ENCODE results near the gene DLEU7.

Gene DLEU7

DNA sequence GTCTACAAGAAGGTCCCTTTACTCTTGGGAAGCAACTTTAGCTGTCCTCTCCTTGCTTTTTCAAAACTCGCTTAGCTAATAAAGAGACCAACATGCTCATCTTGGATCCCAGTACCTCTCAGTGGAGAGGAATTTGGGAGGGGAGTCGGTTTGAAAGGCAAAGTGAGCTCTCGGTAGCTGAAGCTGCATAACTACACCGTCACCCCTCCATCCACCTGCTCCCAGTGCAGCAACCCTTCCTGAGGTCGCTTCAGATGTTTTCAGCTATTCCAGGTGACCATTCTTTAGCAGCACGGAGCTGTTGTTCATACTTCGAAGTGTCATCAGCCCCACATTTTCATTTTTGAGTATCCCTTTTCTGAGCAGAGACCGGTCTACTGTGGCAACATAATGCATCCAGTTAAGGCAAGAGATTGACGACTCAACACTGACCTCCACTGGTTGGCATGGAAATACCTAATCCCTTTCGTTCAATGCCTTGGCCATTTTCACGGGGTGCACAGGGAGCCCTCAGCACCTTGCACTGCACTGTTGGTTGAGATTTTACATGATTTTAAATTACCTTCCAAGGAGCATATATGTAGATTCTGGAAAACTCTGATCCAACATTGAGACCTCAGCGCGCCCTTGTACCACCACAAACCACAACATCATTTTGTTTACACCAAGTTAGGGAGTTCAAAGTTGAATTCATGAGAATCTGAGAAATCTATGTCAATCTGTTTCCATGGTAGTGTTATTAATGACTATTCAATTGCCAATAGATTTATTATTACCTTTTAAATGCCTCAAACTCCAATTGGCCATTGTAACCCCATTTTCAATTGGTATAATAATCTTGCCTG lies 42.2 kb downstream of the DLEU7 start:
- H3K36me3 ChIP-seq, result no peaks in the 10 kb centered on the region
- peaks cover 0 to 5% (median 4%) of the 10 kb centered on the region in 4 donors for H3K4me1 ChIP-seq
- intact Hi-C loops (cut with DNase I; ENCODE audit: low total_unique reads), result loop anchor here (5.0 kb wide), 1 partner anchor 829 kb away; no protein-coding TSS in a partner anchor
- no peak overlapping the region for H3K4me3 ChIP-seq
- peak in 1 of 2 donors; percentile 37 for DNase-seq
- no peaks in the 10 kb centered on the region for H3K27me3 ChIP-seq
- H3K27ac ChIP-seq, result no peak overlapping the region
- peaks cover 0 to 7% (median 0%) of the 10 kb centered on the region in 3 donors for H3K9me3 ChIP-seq
- TF ChIP-seq CTCF (IDR thresholded peaks at IDR 0.05), result peak; percentile 57 to 62

GRCh38 chr13:50800091-50800739 lies 43.3 kb downstream of the DLEU7 start:
- Histone ChIP-seq H3K9me3 (peaks cover 0 to 5% (median 0%) of the 10 kb centered on the region in 3 donors), H3K27ac (no peak overlapping the region), H3K36me3 (no peaks in the 10 kb centered on the region), H3K4me3 (no peak overlapping the region), H3K4me1 (peaks cover 0 to 5% (median 4%) of the 10 kb centered on the region in 4 donors), H3K27me3 (no peaks in the 10 kb centered on the region)
- no peak for TF ChIP-seq CTCF (IDR thresholded peaks at IDR 0.05)
- intact Hi-C loops (cut with DNase I; ENCODE audit: low total_unique reads), result loop anchor here (5.0 kb wide), 1 partner anchor 828 kb away; no protein-coding TSS in a partner anchor
- no peak for DNase-seq

- Histone ChIP-seq H3K27me3 (no peaks in the 10 kb centered on the region), H3K4me1 (peaks cover 0 to 5% (median 4%) of the 10 kb centered on the region in 4 donors), H3K27ac (no peak overlapping the region), H3K4me3 (no peak overlapping the region), H3K36me3 (no peaks in the 10 kb centered on the region), H3K9me3 (no peaks in the 10 kb centered on the region)
- intact Hi-C loops (cut with DNase I; ENCODE audit: low total_unique reads), result no loop called here
- DNase-seq, result no peak
- no peak for TF ChIP-seq CTCF (IDR thresholded peaks at IDR 0.05)
Observed at GRCh38 chr13:50798923-50799322, 44.6 kb downstream of the DLEU7 start.

- no peak for DNase-seq
- Histone ChIP-seq H3K27ac (no peak overlapping the region), H3K4me1 (peaks cover 0 to 5% (median 4%) of the 10 kb centered on the region in 4 donors), H3K9me3 (no peaks in the 10 kb centered on the region), H3K27me3 (no peaks in the 10 kb centered on the region), H3K36me3 (no peaks in the 10 kb centered on the region), H3K4me3 (no peak overlapping the region)
- no peak for TF ChIP-seq CTCF (IDR thresholded peaks at IDR 0.05)
- intact Hi-C loops (cut with DNase I; ENCODE audit: low total_unique reads), result no loop called here
Observed at GRCh38 chr13:50797091-50797490, 46.4 kb downstream of the DLEU7 start.

GRCh38 chr13:50796463-50796862 lies 47.0 kb downstream of the DLEU7 start:
- H3K36me3 ChIP-seq, result no peaks in the 10 kb centered on the region
- no peaks in the 10 kb centered on the region for H3K27me3 ChIP-seq
- no peak for DNase-seq
- no peak overlapping the region for H3K27ac ChIP-seq
- intact Hi-C loops (cut with DNase I; ENCODE audit: low total_unique reads), result no loop called here
- no peaks in the 10 kb centered on the region for H3K9me3 ChIP-seq
- TF ChIP-seq CTCF (IDR thresholded peaks at IDR 0.05), result no peak
- peaks cover 0 to 5% (median 4%) of the 10 kb centered on the region in 4 donors for H3K4me1 ChIP-seq
- no peak overlapping the region for H3K4me3 ChIP-seq
